ENCODE data around the gene RNF149.

DNA sequence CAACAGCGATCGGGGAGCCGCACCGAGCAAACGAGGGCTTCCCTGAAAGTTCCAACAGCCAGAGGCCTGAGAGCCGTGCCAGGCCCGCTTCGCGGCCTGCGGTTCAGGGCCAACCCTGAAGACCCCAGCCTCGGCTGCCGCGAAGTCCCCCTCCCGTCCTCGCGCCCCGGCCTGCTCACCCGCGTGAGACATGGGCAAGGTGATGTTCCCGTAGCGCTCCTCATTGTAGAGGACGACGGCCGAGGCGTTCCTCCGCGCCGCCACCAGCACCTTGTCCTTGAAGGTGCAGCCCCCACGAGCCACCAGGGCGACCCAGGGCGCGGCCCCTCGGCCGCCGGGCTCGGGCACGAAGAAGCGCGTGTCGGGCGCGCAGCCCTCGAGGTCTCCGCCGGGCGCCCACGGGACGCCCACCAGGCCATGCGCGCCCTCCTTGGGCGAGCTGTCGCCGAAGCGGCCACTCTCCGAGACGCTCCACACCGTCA is 510 bp downstream of the RNF149 start:
- TF ChIP-seq POLR2A (IDR thresholded peaks at IDR 0.05; ENCODE audit: extremely low read depth, insufficient read length): no peak
- TF ChIP-seq, protein P1, sequence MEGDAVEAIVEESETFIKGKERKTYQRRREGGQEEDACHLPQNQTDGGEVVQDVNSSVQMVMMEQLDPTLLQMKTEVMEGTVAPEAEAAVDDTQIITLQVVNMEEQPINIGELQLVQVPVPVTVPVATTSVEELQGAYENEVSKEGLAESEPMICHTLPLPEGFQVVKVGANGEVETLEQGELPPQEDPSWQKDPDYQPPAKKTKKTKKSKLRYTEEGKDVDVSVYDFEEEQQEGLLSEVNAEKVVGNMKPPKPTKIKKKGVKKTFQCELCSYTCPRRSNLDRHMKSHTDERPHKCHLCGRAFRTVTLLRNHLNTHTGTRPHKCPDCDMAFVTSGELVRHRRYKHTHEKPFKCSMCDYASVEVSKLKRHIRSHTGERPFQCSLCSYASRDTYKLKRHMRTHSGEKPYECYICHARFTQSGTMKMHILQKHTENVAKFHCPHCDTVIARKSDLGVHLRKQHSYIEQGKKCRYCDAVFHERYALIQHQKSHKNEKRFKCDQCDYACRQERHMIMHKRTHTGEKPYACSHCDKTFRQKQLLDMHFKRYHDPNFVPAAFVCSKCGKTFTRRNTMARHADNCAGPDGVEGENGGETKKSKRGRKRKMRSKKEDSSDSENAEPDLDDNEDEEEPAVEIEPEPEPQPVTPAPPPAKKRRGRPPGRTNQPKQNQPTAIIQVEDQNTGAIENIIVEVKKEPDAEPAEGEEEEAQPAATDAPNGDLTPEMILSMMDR (IDR thresholded peaks at IDR 0.05; ENCODE audit: low read depth, low read length): no peak
- TF ChIP-seq, protein P2, sequence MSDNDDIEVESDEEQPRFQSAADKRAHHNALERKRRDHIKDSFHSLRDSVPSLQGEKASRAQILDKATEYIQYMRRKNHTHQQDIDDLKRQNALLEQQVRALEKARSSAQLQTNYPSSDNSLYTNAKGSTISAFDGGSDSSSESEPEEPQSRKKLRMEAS (IDR thresholded peaks at IDR 0.05; ENCODE audit: low read depth, low read length): no peak

All from NB4 (cell line).